Mucosa of gallbladder (tissue), 1 donor: ENCODE results near the gene DNM3. TPM values are rescaled to one million over a fixed set of nuclear protein-coding genes. Genes with fewer than 3 reads are reported as not detected.

ENCODE experiments used
- DNase-seq: peaks from one replicate; pipeline ENCODE4 v3.0.0-alpha.2; 2020; ENCODE audit warnings: low spot score
- total RNA-seq: library from RNA; stranded (reverse); gene quantifications from one replicate; pipeline ENCODE4 v1.2.1, GENCODE V29; 2021
- donor health status: DM: no; HTN: no; CAD: no.

The DNM3 gene
- total RNA-seq, 1 donor from 2014 or later: 2.8 TPM

- no peak for DNase-seq
Observed at GRCh38 chr1:172452536-172453152, 611.3 kb downstream of the DNM3 start.

GRCh38 chr1:172453153-172453545 is 611.9 kb downstream of the DNM3 start:
- DNase-seq: no peak

- DNase-seq: no peak
Observed at GRCh38 chr1:172453607-172454006, 612.3 kb downstream of the DNM3 start.

GRCh38 chr1:172455451-172455850 is 614.2 kb downstream of the DNM3 start:
- no peak for DNase-seq

GRCh38 chr1:172456344-172456769 is 615.1 kb downstream of the DNM3 start:
- no peak for DNase-seq

GRCh38 chr1:172457479-172458130 is 616.3 kb downstream of the DNM3 start:
- no peak for DNase-seq

- no peak for DNase-seq
Observed at GRCh38 chr1:172460177-172460576, 618.9 kb downstream of the DNM3 start.

GRCh38 chr1:172460887-172461315 is 619.6 kb downstream of the DNM3 start:
- no peak for DNase-seq

Other genes starting within 250 kb of the DNM3 start
- gene MYOCOS, start 219.3 kb upstream of the DNM3 start, total RNA-seq: not detected
- 2.4 TPM for gene MYOC, start 188.8 kb upstream of the DNM3 start, total RNA-seq
- 14.2 TPM for gene VAMP4, start 99.4 kb upstream of the DNM3 start, total RNA-seq
- gene METTL13, start 59.8 kb upstream of the DNM3 start, total RNA-seq: 25.6 TPM